GM19025 (cell line): Measurements from ENCODE around the gene LRRC51.
"Not testable (repeated sequence)": the region's sequence is repeated elsewhere in the genome, so short reads cannot be mapped to it uniquely, and the experiment has no call there.

Experiments used
- ATAC-seq: cut with Tn5 transposase; IDR thresholded peaks from one replicate; pipeline ENCODE4 v1.9.1; 2021; ENCODE audit warnings: mild to moderate bottlenecking, low read depth, moderate library complexity; ENCODE audit not compliant: unreplicated experiment

Gene LRRC51

GRCh38 chr11:72103754-72104167 is 23.1 kb downstream of the LRRC51 start:
- no peak for ATAC-seq

- ATAC-seq: no peak
Observed at GRCh38 chr11:72105888-72106287, 25.2 kb downstream of the LRRC51 start, which contains the start of gene TOMT. Gene TOMT, plus strand, starts transcription at chr11:72105924. Its CDS starts 28 bp downstream, at chr11:72105952.

DNA sequence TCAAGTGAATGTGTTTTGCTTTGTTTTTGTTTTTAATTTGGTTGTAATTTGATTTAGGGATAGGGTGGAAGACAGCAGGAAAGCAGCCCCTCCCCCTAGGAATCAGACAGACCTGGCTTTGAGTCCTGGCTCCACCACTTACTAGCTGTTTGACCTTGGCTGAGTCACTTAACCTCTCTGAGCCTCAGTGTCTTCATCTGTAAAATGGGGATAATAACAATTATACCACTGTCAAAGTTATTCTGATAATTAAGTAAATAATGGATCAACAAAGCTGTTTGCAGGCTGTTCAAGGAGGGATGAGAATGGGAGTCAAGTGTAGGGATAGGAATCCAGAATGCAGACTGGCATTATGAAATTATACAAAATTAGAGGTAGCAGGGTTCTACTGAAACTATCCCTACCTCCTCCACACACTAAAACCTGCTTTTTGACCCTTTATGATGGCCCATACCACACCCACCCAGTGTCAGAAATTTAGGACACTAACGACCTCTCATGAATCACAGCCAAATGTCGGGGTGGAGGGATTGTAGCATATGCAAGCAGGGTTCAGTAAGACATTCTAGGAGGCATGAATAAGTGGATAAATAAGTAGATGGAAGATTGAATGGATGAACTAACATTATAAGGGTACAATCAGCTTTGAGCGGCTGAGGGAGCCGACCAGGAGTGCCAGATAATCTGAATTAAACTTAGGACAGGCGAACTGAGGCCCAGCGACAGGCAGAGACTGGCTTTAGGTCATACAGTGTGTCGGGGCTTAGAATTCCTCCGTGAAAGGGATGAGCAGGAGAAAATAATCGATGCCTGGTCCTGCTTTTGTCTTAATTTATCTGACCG is 30.9 kb downstream of the LRRC51 start:
- no peak for ATAC-seq

DNA sequence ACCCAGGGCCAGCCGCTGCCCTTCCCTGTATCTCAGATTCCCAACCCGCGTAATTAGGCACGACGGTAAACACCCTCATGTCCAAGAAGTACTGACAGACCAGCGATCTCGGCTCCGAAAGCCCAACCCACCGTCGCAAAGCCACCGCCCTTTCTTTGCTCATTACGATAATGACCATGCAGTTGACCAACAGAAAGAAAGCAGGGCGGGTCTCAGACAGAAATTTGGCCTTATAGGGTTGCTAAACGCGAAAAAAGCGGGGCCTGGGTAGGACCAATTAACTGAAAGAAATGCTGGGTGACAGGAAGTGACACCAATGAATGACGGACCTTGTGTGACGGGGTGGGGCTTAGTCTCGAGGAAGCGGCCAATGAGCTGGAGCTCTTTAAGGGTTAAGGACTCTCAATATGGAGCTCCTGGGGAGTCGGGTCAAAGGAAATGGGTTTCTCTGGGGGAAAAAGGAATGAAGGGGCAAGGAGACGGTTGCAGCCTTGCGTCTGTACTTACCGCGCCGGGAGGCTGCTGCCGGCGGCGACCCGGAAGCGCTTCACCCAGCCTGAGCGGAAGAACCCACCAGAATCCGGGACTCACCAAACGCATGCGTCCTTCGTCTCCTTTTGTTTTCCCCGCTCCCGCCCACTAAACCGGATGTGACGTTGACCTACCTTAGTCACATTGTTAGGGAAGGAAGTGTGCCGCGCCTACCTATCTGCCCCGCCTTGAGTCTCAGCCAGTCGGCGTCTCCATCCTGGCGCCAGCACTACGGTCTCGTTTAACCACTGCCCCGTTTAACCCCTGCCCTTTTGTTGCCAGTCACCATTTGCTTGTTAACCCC is 31.7 kb downstream of the LRRC51 start, which contains the start of gene ANAPC15:
TSS of gene ANAPC15 (minus strand) at position 553 of the 835 bp plus-strand sequence. CDS start 1,419 bp downstream, outside the sequence.
- peak; percentile 85 for ATAC-seq

DNA sequence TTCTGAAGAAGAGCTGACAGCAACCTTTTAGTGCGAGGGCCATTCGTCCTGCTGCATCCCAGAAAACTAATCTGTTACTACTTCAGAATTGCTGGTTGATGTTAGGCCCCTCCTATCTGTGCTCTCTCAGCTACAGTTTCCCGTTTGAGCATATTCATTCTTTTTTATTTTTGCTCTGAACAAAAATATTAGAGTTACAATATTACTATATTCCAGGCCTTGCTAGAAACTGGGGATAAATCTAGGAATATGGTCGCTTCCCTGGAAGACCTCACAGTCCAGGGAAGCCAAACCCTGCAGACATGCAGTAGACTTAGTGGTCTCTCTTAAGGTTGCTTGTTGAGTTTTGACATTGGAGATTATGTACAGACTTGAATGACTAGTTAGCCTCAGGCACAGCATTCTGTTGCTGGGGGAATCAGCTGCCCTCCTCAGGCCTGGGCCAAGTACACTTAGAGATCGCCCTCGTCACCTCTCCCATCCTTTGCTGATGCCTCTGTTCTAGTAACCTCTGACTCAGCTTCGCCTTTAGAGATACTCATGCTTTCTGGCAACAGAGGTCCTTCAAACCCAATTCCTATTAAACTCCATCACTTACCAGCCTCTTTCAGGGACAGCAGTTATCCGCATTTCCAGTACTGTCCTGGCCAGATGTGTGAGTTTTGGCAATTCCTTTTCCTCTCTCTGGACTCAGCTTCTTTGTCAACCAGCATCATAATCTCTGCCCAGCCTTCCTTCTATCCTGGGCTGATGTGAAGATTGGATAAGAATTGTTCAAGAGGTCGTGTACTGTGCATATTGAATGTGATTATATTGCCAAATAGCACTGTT is 32.5 kb downstream of the LRRC51 start:
- no peak for ATAC-seq

- ATAC-seq: no peak
Observed at GRCh38 chr11:72114570-72114969, 33.9 kb downstream of the LRRC51 start.

DNA sequence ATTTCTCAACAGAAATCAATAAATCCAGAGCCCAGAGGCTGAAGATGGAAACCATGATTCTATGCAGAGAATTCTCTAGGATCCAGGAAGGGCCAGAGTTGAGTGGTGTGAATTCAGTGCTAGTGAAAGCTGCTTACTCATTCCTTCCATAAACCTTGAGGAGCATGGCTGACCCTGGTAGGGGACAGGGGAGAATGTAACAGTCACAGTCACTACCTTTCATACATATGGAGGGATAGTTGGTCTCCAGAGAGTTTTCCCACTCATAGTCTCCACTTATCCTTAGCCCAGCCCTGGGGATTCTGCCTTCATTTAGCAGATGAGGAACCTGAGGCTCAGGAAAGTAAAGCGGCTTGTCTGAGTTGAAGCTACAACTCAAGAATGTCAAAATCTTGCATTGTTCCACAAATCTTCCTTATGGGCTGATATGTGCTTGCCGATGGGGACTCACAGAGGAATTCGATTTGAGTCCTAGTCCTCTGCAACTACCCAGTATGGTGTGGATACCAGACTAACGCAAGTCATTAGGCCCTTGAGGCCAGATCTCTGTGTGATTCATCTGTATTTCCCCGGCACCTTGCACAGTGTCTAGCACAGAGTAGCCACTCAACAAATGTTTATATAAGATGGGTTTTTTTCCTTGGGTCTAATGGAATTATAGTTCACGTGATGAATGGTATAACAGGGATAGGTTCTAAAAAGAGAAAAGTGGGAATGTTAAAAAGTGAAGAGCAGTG is 35.5 kb downstream of the LRRC51 start:
- ATAC-seq: no peak

GRCh38 chr11:72119198-72119597 is 38.5 kb downstream of the LRRC51 start:
- no peak for ATAC-seq

GRCh38 chr11:72120930-72121329 is 40.3 kb downstream of the LRRC51 start:
- no peak for ATAC-seq

- no peak for ATAC-seq
Observed at GRCh38 chr11:72122607-72123006, 42.0 kb downstream of the LRRC51 start.

GRCh38 chr11:72123117-72123653 is 42.5 kb downstream of the LRRC51 start:
- ATAC-seq: no peak

- no peak for ATAC-seq
Observed at GRCh38 chr11:72124046-72124445, 43.4 kb downstream of the LRRC51 start.

GRCh38 chr11:72125956-72126355 is 45.3 kb downstream of the LRRC51 start:
- ATAC-seq: no peak

- no peak for ATAC-seq
Observed at GRCh38 chr11:72127923-72128322, 47.3 kb downstream of the LRRC51 start.

GRCh38 chr11:72129381-72129780 is 48.7 kb downstream of the LRRC51 start:
- no peak for ATAC-seq

GRCh38 chr11:72132646-72133045 is 52.0 kb downstream of the LRRC51 start:
- ATAC-seq: no peak

DNA sequence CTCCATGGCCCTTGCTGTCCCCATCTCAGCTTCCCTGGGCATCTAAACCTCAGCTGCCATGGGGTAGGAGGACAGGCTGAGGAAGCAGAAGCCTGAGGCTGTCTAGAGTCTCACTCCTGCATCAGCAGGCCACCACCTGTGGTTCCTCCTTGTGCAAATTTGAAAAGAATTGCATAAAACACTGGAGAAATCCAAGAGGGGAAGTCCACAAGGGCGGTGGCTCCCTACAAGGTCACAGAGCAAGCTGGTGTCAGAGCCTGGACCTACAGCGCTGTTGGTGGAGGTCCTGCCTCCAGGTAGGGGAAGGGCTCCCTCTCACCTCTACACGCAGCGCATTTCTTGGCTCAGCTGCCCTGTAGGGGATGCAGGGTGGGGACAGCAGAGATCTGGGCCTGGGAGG is 54.8 kb downstream of the LRRC51 start, which contains the start of gene FOLR3:
TSS of gene FOLR3 (plus strand) at position 253 of the 400 bp plus-strand sequence. CDS start 228 bp downstream, outside the sequence.
- ATAC-seq: not testable (repeated sequence)

DNA sequence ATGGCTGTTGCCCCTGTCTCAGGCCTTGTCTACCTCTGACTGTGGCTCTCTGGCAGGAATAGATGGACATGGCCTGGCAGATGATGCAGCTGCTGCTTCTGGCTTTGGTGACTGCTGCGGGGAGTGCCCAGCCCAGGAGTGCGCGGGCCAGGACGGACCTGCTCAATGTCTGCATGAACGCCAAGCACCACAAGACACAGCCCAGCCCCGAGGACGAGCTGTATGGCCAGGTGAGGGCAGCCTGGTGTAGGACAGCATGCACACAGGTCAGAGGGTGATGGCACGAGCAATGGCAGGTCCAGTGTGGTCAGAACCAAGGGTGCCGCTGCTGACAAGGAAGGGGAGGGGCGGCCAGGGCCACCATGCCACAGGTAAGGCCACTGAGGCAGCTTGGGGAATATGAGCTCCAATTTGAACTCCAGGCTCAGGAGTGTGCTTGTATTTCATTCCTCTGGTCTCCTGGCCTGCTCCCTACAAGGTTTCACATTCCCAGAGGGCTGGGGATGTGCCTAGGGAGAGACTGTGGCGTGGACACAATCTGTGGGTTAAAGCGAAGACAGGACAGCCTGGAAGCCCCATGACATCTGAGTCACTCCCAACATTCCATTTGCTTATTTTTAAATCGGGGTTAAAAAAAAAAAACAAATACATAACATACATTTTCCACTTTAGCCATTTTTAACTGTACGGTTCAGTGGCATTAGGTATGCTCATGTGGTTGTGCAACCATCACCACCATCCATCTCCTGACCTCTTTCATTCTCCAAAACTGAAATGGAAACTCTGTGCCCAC is 55.4 kb downstream of the LRRC51 start:
- ATAC-seq: no peak
